GM10266 (cell line): ENCODE data around the gene GPR55.

ENCODE experiments used
- DNase-seq: peaks from one replicate; pipeline ENCODE4 v3.0.0; 2012; ENCODE audit errors: extremely low spot score
- CTCF ChIP-seq: IDR thresholded peaks from 2 replicates; pipeline ENCODE4 v1.5.1; 2012; ENCODE audit warnings: mild to moderate bottlenecking, low read depth; ENCODE audit not compliant: control insufficient read depth, insufficient read depth; ENCODE audit errors: missing control alignments

Gene GPR55

GRCh38 chr2:230947908-230948365 lies 22.9 kb upstream of the GPR55 start:
- no peak for DNase-seq
- no peak for TF ChIP-seq CTCF

GRCh38 chr2:230947235-230947576 lies 22.2 kb upstream of the GPR55 start:
- DNase-seq = no peak
- TF ChIP-seq CTCF = no peak

DNA sequence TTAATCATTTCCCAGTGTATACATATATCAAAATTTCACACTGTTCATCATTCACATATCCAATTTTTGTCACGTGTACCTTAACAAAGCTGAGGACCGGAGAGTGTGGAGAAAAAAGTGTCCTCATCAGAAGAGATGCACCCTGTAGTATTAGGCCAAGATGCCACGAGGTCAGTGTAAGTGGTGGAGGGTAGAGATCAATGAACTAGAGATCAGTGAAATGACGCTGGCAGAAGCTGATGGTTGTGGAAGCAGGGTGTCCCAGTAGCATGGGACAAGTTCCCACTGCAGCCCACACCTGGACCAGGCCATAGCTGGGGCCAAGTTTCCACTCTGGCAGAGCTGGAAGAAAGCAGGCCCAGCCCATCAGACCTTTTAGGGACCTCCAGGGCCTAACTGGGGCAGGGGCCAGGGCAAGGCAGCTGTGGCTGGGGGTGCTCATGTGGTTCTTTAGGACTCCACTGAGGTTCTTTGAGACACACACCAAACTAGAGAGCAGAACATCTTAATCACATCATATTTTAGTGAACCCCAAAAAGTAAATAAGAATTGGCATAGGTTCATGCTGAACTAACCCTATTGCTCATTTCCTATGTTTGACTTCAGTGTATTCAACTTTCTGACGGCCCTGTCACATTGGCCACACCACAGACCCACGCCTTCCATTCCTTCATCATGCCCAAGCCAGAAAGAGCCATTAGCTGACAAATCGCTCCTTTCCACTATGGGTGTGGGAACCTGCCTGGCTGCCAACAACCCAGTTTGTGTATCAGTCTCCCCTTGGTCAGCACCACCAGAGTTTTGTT lies 21.6 kb upstream of the GPR55 start:
- DNase-seq = no peak
- no peak for TF ChIP-seq CTCF

DNA sequence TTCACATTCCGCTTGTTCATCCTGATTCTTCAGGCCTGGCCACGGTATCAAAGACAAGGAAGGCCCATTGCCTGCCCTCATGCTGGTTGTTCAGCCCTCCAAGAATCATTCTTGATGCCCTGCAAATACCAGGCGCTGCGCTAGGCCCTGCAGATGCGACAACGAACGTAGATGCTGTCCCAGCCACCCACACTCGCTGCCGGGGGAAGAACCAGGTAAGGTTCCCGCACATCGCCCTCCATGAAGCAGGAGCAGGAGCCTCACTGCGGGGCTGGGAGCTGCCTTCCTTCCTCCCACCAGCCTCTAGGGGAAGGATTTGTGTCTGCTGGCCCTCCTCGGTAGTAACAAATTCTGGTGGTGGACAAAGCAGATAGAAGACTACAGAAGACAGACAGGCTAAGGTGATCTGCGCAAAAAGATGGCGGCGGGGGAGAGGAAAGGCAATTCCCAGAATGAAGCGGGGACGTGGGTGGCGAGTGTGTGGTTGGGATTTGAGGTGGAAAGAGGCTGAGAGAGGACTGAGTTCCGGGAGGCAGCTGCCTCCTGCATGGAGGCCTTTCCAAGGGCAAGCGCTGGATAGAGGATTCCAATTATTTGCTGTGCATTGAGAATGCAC lies 19.8 kb upstream of the GPR55 start:
- DNase-seq = no peak
- TF ChIP-seq CTCF = no peak

GRCh38 chr2:230944123-230944653 lies 19.1 kb upstream of the GPR55 start:
- TF ChIP-seq CTCF = no peak
- peak; percentile 78 for DNase-seq

- no peak for TF ChIP-seq CTCF
- DNase-seq = peak; percentile 82
These were observed 18.2 kb upstream of the GPR55 start for GRCh38 chr2:230942920-230943896.
